Measurements from ENCODE around the gene METTL22.

Gene METTL22

DNA sequence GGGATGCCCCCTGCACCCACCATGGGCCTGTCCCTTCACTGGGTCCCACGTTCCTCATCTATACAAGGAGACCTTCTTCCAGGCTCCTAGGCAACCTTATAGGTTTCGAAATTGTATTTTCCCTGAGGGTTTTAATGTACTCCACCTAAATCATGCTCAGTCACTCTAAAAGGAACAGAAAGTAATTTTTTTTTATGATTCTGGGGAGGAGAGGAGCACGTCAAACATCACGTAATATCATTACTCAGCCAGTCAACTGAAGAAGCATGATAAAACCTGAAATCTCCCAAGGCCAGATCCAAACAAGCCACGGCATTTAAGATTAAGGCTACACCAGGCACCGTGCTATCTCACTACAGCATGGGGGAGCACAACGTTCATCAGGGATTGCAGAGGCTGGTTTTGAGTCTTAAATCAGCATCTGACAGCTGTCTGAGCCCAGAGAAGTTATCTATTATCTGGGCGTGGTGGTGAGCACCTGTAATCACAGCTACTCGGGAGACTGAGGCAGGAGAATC lies 27.3 kb upstream of the METTL22 start:
- DNase-seq (ENCODE audit: low read depth in 2 of 2) = no peak

GRCh38 chr16:8595783-8596182 lies 25.7 kb upstream of the METTL22 start:
- DNase-seq (ENCODE audit: low read depth in 2 of 2) = no peak

- DNase-seq (ENCODE audit: low read depth in 2 of 2) = no peak
Observed at GRCh38 chr16:8596581-8596980, 24.9 kb upstream of the METTL22 start.

DNA sequence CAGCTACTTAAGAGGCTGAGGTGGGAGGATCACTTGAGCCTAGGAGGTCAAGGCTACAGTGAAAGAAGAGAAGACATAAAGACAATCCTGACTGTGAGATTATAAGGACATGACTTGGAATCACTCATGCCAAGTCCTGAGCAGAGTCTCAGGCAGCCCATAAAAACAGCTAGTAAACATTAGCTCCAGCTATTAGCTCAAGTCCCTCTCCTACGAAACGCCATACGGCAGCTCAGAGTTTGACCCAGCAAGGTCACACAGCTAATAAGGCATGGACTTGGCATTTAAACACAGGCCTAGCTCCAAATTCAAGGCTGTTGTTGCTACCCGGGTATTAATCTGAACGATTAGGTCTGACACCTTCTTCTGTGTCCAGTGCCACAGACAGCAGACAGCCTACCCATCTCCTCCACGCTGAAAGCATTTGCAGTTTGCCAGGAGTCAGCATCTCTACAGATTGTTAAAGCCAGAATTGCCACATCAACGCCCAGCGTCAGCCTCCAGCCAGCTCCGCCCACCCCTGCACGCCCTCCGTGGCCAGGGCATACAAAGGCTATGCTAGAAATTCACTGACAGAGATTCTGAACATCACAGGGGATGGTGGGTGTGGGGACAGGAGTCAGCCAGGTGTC lies 21.2 kb upstream of the METTL22 start:
- no peak for DNase-seq (ENCODE audit: low read depth in 2 of 2)

DNA sequence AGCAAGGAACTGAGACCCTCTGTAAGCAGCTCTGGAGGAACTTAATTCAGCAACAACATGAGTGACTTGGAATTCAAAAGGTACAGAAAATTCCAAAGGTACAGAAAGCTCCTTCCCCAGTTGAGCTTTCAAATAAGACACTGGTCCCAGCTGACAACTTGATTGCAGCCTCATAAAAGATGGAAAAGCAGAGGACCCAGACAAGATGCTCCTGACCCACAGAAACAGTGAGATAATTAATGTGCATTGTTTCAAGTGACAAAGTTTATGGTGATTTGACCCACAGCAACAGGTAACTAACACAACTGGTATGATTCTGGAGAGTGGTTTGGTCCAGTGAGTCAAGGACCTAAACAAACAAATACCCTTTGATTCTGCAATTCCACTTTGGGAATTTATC lies 15.9 kb upstream of the METTL22 start:
- DNase-seq (ENCODE audit: low read depth in 2 of 2) = no peak

GRCh38 chr16:8607214-8607613 lies 14.3 kb upstream of the METTL22 start:
- DNase-seq (ENCODE audit: low read depth in 2 of 2) = no peak

GRCh38 chr16:8611122-8611521 lies 10.4 kb upstream of the METTL22 start:
- no peak for DNase-seq (ENCODE audit: low read depth in 2 of 2)

GRCh38 chr16:8611886-8612600 lies 9.5 kb upstream of the METTL22 start:
- DNase-seq (ENCODE audit: low read depth in 2 of 2) = no peak

GRCh38 chr16:8614435-8615029 lies 7.0 kb upstream of the METTL22 start:
- no peak for DNase-seq (ENCODE audit: low read depth in 2 of 2)

DNA sequence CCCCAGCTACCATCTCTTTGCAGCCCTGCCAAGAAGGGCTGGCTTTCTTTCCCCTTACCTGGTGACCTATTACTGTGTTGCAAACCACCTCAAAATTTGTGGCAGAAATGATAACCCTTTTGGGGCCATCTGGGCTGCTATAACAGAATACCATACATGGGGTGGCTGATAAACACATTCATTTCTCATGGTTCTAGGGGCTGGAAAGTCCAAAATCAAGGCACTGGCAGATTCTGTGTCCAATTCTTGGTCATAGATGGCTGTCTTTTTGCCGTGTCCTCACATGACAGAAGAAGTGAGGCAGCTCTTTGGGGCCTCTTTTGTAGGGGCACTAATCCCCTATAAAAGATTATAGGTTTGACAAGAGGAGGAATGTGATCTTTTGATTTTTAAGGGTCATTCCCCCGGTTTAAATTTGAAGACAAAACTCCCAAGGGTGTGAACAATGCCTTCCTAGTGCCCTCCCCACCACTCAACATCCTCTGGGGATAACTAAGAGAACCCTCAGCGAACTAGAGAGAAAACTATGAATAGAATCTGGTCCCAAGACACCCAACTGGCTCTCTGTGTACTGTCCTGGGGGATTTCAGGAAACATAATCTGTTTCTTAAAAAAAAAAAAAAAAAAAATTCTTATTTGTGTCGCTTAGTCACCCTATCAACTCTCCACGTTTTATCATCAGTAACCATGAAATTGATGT lies 1.7 kb upstream of the METTL22 start:
- no peak for DNase-seq (ENCODE audit: low read depth in 2 of 2)

- no peak for DNase-seq (ENCODE audit: low read depth in 2 of 2)
Observed at GRCh38 chr16:8620535-8620934, 963 bp upstream of the METTL22 start.

DNA sequence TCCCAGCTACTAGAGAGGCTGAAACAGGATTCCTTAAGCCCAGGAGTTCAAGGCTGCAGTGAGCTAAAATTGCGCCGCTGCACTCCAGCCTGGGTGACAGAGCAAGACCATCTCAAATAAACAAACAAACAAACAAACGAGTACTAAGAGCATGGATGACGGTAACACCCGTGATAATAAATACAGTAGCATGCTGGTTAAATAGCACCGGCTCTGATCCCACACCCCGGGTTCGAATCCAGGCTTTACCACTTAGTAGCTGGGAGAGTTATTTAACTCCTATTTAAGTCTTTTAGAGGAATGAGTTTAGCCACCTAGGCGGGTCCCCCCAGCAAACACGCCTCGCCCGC lies 301 bp upstream of the METTL22 start:
- no peak for DNase-seq (ENCODE audit: low read depth in 2 of 2)

DNA sequence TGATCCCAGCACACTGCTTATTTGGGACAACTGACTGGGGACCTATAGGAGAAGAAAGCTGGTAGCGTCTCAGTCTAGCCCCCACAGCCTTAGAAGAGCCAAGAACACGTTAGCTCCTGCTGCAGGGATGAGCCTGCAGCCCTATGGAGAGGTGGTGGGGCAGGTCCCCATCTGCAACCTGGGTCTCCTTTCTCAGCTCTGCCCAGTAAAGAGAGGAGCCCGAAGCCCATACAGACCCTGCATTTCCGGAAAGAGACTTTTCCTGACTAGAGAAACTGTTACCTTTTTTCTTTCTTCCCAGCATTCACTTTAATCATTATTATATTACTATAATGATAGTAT lies 788 bp downstream of the METTL22 start:
- DNase-seq (ENCODE audit: low read depth in 2 of 2) = no peak

- DNase-seq (ENCODE audit: low read depth in 2 of 2) = no peak
Observed at GRCh38 chr16:8623634-8624033, 2.1 kb downstream of the METTL22 start.

GRCh38 chr16:8625491-8626087 lies 4.1 kb downstream of the METTL22 start:
- DNase-seq (ENCODE audit: low read depth in 2 of 2) = no peak

- DNase-seq (ENCODE audit: low read depth in 2 of 2) = no peak
Observed at GRCh38 chr16:8626946-8627345, 5.4 kb downstream of the METTL22 start.

DNA sequence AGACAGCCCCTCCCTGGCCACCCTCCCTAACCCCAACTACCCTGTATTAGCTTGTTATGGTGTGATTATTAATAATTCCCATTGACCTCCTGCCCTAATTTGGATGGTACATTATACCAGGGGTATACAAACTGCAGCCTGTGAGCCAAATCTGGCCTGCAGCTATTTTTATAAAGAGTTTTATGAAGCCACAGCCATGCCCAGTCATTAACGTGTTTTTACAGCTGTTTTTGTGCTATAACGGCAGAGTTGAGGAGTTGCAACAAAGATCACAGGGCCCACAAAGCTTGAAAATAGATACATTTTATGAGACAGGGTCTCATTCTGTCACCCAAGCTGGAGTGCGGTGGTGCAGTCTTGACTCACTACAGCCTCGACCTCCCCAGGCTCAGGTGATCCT lies 6.0 kb downstream of the METTL22 start:
- DNase-seq (ENCODE audit: low read depth in 2 of 2) = no peak

- DNase-seq (ENCODE audit: low read depth in 2 of 2) = no peak
Observed at GRCh38 chr16:8628981-8629725, 7.7 kb downstream of the METTL22 start.

GRCh38 chr16:8630255-8630953 lies 8.9 kb downstream of the METTL22 start:
- DNase-seq (ENCODE audit: low read depth in 2 of 2) = no peak

- no peak for DNase-seq (ENCODE audit: low read depth in 2 of 2)
Observed at GRCh38 chr16:8631373-8631772, 9.9 kb downstream of the METTL22 start.
